Gastroesophageal sphincter (tissue), 4 donors: ENCODE measurements around the gene ZNF140. TPM values are rescaled to one million over a fixed set of nuclear protein-coding genes. Genes with fewer than 3 reads are reported as not detected.

Source experiments
- ATAC-seq: fragments of 150-250 bp; one replicate; pipeline ENCODE4 v1.9.1; 2016; ENCODE audit warnings: mild to moderate bottlenecking, moderate library complexity
- H3K27ac ChIP-seq, 4 donors: fragments of 200-600 bp; sonication (generic) in 3 of 4; 1 replicate in 3 of 4; 2 replicates in 1 of 4; pipeline ENCODE4 v1.5.1; 2016 to 2019
- H3K27me3 ChIP-seq: fragments of 200-600 bp; sonication (generic); one replicate; pipeline ENCODE4 v1.5.1; 2019
- H3K36me3 ChIP-seq, 2 donors: fragments of 200-600 bp; sonication (generic); one replicate each; pipeline ENCODE4 v1.5.1; 2019; ENCODE audit warnings: control low read depth in 1 of 2
- H3K4me1 ChIP-seq, 3 donors: fragments of 200-600 bp; sonication (generic); 1 replicate in 2 of 3; 2 replicates in 1 of 3; pipeline ENCODE4 v1.5.1; 2016 to 2019; ENCODE audit warnings: control low read depth in 2 of 3
- H3K4me3 ChIP-seq, 2 donors: fragments of 200-600 bp; sonication (generic); one replicate each; pipeline ENCODE4 v1.5.1; 2019; ENCODE audit warnings: mild to moderate bottlenecking in 1 of 2, moderate library complexity in 1 of 2
- H3K9me3 ChIP-seq, 3 donors: fragments of 200-600 bp; sonication (generic); one replicate each; pipeline ENCODE4 v1.5.1; 2017 to 2019; ENCODE audit warnings: control low read depth in 2 of 3
- EP300 ChIP-seq: sonication (generic); formaldehyde crosslinking; IDR thresholded peaks from one replicate; pipeline ENCODE4 v1.6.1; 2017; ENCODE audit warnings: antibody characterized with exemption, mild to moderate bottlenecking
- POLR2A ChIP-seq, 2 donors: fragments of 450-650 bp; IDR thresholded peaks; one replicate each; pipeline ENCODE4 v1.6.1; 2017; ENCODE audit warnings: antibody characterized with exemption in 2 of 2, mild to moderate bottlenecking in 2 of 2, moderate library complexity in 1 of 2
- POLR2AphosphoS5 ChIP-seq: sonication (generic); formaldehyde crosslinking; IDR thresholded peaks from one replicate; pipeline ENCODE4 v1.6.1; 2017; ENCODE audit warnings: antibody characterized with exemption
- WGBS, 2 donors: methylation state at CpG; one replicate each; pipeline ENCODE4 v1.1.5; 2018; ENCODE audit warnings: low coverage in 1 of 2; 5-methylcytosine and 5-hydroxymethylcytosine counted together
- total RNA-seq, 4 donors: library from RNA; depleted of rRNA; stranded (reverse); fragments of >200 nt; gene quantifications; one replicate each; pipeline ENCODE4 v1.1.0, GENCODE V29; 2016
- TF ChIP-seq, protein P1 (sequence below), 4 experiments: fragments of 200-600 bp in 2 of 4; fragments of 450-650 bp in 2 of 4; sonication (generic) in 1 of 4; IDR thresholded peaks; one replicate each; pipeline ENCODE4 v1.5.1; 2017 to 2019; ENCODE audit warnings: antibody characterized with exemption in 4 of 4, mild to moderate bottlenecking in 2 of 4, moderate library complexity in 2 of 4

The ZNF140 gene
- total RNA-seq, 4 donors from 2014 or later: 9.7 to 29.7 (median 13.7) TPM

DNA sequence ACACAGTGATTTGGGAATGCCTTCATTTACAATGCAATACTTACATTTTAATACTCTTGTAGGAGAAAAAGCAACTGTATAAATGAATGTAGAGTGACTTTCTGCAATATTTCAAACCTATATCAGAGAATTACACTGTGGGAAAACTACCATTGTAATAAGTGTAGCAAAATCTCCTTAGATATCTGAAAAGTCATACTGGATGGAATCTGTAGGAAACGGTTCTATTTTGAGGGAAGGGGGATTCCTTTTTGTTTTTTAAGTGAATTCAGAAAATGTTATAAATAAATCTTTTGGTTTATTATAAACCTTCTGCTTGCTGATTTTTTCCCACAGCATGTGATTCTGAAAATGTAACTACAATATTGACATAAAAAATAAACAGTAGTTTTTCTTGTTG, 26.4 kb downstream of the ZNF140 start:
- Histone ChIP-seq H3K9me3 (peaks cover 30 to 100% (median 48%) of the 10 kb centered on the region in 3 donors), H3K4me3 (no peak overlapping the region), H3K27me3 (no peaks in the 10 kb centered on the region), H3K27ac (no peak overlapping the region), H3K4me1 (no peaks in the 10 kb centered on the region), H3K36me3 (peaks cover 16 to 89% of the 10 kb centered on the region in 2 donors)
- TF ChIP-seq, protein P1, sequence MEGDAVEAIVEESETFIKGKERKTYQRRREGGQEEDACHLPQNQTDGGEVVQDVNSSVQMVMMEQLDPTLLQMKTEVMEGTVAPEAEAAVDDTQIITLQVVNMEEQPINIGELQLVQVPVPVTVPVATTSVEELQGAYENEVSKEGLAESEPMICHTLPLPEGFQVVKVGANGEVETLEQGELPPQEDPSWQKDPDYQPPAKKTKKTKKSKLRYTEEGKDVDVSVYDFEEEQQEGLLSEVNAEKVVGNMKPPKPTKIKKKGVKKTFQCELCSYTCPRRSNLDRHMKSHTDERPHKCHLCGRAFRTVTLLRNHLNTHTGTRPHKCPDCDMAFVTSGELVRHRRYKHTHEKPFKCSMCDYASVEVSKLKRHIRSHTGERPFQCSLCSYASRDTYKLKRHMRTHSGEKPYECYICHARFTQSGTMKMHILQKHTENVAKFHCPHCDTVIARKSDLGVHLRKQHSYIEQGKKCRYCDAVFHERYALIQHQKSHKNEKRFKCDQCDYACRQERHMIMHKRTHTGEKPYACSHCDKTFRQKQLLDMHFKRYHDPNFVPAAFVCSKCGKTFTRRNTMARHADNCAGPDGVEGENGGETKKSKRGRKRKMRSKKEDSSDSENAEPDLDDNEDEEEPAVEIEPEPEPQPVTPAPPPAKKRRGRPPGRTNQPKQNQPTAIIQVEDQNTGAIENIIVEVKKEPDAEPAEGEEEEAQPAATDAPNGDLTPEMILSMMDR (IDR thresholded peaks at IDR 0.05): no peak
- TF ChIP-seq POLR2A (IDR thresholded peaks at IDR 0.05): no peak
- no peak for TF ChIP-seq EP300
- TF ChIP-seq POLR2AphosphoS5: no peak
- 96 to 100% methylated on average over 1 of the region's 1 CpG for WGBS, 2 donors
- no peak for ATAC-seq

DNA sequence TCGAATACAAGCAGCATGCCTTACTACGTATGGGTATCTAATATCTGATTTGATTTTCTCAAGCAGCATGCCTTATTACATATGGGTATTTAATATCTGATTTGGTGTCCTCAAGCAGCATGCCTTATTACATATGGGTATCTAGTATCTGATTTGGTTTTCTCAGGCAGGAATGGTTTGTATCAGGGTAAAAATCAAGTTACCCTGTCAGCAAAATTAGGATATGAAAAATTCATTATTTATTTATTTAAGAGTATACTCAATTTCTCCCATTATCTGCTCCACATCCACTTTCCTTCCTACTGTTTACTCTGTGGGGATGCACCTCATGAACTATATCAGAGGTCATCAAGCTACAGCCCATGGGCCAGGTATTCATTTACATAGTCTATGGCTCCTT, 27.4 kb downstream of the ZNF140 start:
- Histone ChIP-seq H3K27ac (no peak overlapping the region), H3K4me1 (no peaks in the 10 kb centered on the region), H3K36me3 (peaks cover 16 to 78% of the 10 kb centered on the region in 2 donors), H3K9me3 (peaks cover 27 to 100% (median 45%) of the 10 kb centered on the region in 3 donors), H3K4me3 (no peak overlapping the region), H3K27me3 (no peaks in the 10 kb centered on the region)
- ATAC-seq: no peak
- 92 to 94% methylated on average over 2 of the region's 2 CpGs for WGBS, 2 donors
- TF ChIP-seq, protein P1 (IDR thresholded peaks at IDR 0.05): no peak
- no peak for TF ChIP-seq POLR2AphosphoS5

DNA sequence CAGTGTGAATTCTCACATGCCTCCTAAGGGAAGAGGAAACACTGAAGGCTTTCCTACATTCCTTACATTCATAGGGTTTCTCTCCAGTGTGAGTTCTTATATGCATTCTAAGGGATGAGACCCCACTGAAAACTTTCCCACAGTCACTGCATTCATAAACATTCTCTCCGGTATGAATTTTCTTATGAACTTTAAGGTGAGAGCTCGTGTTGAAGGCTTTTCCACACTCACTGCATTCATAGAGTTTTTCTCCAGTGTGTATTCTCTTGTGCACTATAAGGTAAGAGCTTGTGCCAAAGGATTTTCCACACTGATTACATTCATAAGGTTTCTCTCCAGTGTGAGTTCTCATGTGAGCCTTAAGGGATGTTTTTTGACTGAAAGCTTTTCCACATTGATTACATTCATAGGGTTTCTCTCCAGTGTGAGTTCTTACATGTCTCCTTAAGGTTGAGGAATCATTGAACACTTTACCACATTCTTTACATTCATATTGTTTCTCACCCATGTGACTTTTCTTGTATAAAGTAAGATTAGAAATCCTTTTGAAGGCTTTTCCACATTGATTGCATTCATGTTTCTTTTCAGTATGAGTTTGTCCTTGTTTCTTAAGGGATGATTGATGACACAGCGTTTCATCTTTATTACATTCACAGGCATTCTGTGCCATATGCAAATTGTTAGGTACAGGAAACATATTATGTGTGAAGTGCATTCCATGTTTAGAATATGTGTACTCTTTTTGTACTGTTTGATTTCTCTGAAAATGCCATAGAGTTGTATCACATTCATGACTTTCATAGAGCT, 39.9 kb downstream of the ZNF140 start:
- ATAC-seq: no peak
- Histone ChIP-seq H3K4me1 (no peaks in the 10 kb centered on the region), H3K4me3 (no peak overlapping the region), H3K27me3 (no peaks in the 10 kb centered on the region), H3K36me3 (peaks cover 21 to 98% of the 10 kb centered on the region in 2 donors), H3K27ac (no peak overlapping the region), H3K9me3 (peaks cover 19 to 100% (median 40%) of the 10 kb centered on the region in 3 donors)
- 96 to 100% methylated on average over 3 of the region's 3 CpGs for WGBS, 2 donors
- TF ChIP-seq, protein P1 (IDR thresholded peaks at IDR 0.05): no peak
- TF ChIP-seq POLR2A (IDR thresholded peaks at IDR 0.05) (no peak), EP300 (no peak)

DNA sequence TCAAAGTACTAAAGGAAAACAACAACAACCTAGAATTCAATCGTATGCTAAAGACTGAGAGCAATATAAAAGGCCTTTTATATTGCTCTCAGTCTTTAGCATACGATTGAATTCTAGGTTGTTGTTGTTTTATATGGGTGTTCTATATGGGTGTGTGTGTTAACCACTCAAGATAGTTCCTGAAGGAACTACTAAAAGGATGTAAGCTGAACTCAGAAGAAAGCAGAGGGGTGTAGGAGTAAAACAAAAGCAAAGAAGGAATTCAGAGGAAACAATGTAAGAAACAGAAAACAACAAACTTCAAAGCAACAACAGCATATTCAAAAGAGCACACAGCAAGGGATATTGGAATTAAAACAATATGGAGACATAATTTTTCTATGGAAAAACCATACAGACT, 44.0 kb downstream of the ZNF140 start:
- no peak for ATAC-seq
- WGBS, 2 donors: 96 to 100% methylated on average over 2 of the region's 2 CpGs
- H3K4me1 ChIP-seq: peaks cover 0 to 7% (median 0%) of the 10 kb centered on the region in 3 donors
- H3K4me3 ChIP-seq: no peak overlapping the region
- no peak overlapping the region for H3K27ac ChIP-seq
- no peak for TF ChIP-seq POLR2AphosphoS5
- peaks cover 16 to 88% of the 10 kb centered on the region in 2 donors for H3K36me3 ChIP-seq
- H3K9me3 ChIP-seq: peaks cover 8 to 95% (median 30%) of the 10 kb centered on the region in 3 donors
- H3K27me3 ChIP-seq: no peaks in the 10 kb centered on the region

DNA sequence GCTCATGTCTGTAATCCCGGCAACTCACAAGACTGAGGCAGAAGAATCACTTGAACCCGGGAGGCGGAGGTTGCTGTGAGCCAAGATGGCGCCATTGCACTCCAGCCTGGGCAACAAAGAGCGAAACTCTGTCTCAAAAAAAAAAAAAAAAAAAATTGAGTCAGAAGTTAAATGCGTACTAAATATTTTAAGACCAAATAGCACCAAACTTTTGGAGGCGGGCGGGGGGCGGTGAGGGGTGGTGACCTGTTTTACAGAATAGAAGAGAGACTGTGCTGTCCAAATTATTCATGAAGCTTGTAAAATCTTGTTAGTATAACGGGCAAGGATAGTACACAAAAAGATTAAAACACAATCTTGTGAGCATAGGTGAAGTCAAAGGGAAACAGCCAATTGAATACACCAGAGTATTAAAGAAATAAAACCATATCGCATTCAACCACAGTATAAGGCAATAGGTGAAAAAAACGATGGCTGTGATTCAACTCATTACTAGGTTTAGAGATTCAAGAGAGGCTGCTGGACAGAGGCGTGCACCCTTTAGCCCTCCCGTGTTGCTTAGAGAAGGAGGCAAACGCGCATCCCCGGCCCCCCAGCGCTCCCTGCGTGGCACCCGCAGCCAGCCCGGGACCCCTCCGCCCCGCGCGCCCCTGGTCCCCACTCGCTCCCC, 48.8 kb downstream of the ZNF140 start:
- Histone ChIP-seq H3K9me3 (peaks cover 0 to 70% (median 0%) of the 10 kb centered on the region in 3 donors), H3K27ac (peak overlapping the region; percentile 85 to 99 (median 98)), H3K36me3 (peaks cover 0 to 67% of the 10 kb centered on the region in 2 donors), H3K4me1 (peaks cover 0 to 13% (median 0%) of the 10 kb centered on the region in 3 donors), H3K4me3 (peak overlapping the region; percentile 70 to 88), H3K27me3 (no peaks in the 10 kb centered on the region)
- WGBS, 2 donors: 19 to 29% methylated on average over 3 to 12 of the region's 26 CpGs
- TF ChIP-seq, protein P1 (IDR thresholded peaks at IDR 0.05): no peak
- TF ChIP-seq POLR2A (IDR thresholded peaks at IDR 0.05) (no peak), EP300 (no peak), POLR2AphosphoS5 (no peak)
- peak; percentile 1 for ATAC-seq
